WTC11 (cell line): ENCODE measurements around the gene B9D2. TPM values are rescaled to one million over a fixed set of nuclear protein-coding genes. Genes with fewer than 3 reads are reported as not detected.
A peak's percentile ranks its signal among the peaks of the same experiment; 100 is the strongest.

Experiments
- ATAC-seq: fragments of 200-7000 bp; cut with Tn5 transposase; 2 replicates; pipeline ENCODE4 v1.10.0; 2021; ENCODE audit warnings: mild to moderate bottlenecking, moderate library complexity
- CTCF ChIA-PET: fragments of 300-600 bp; sonication (Branson Sonifier 250); formaldehyde crosslinking; loops from one replicate; lab custom pipeline; 2021; ENCODE audit warnings: antibody characterized with exemption; lab: Charles Lee
- POLR2A ChIA-PET: fragments of 350-600 bp; sonication (Branson Sonifier 250); formaldehyde crosslinking; loops from one replicate; lab custom pipeline; 2021; ENCODE audit warnings: antibody characterized with exemption; lab: Charles Lee
- DNase-seq: peaks from one replicate; pipeline ENCODE4 v3.0.0; 2021; ENCODE audit warnings: low spot score
- H3K27ac Mint-ChIP-seq: 2 replicates; pipeline ENCODE4 v1.8.0; 2021; ENCODE audit warnings: mixed read lengths
- H3K27me3 Mint-ChIP-seq: 2 replicates; pipeline ENCODE4 v1.8.0; 2021; ENCODE audit warnings: low read depth, mild to moderate bottlenecking, moderate library complexity, mixed read lengths
- H3K36me3 Mint-ChIP-seq: 2 replicates; pipeline ENCODE4 v1.8.0; 2021; ENCODE audit warnings: mixed read lengths
- H3K4me1 Mint-ChIP-seq: 2 replicates; pipeline ENCODE4 v1.8.0; 2022; ENCODE audit warnings: mixed read lengths
- H3K4me3 Mint-ChIP-seq: 2 replicates; pipeline ENCODE4 v1.8.0; 2021; ENCODE audit warnings: mild to moderate bottlenecking, moderate library complexity, mixed read lengths
- H3K9me3 Mint-ChIP-seq: 2 replicates; pipeline ENCODE4 v1.8.0; 2021; ENCODE audit warnings: mixed read lengths
- CREB1 ChIP-seq: sonication (generic); formaldehyde crosslinking; IDR thresholded peaks from 2 replicates; pipeline ENCODE4 v1.8.0; 2023; ENCODE audit warnings: mild to moderate bottlenecking, missing genetic modification reagents
- ETV6 ChIP-seq: sonication (generic); formaldehyde crosslinking; IDR thresholded peaks from 2 replicates; pipeline ENCODE4 v1.8.1; 2022; ENCODE audit warnings: mild to moderate bottlenecking, missing genetic modification reagents
- MYBL2 ChIP-seq: sonication (generic); formaldehyde crosslinking; IDR thresholded peaks from 2 replicates; pipeline ENCODE4 v1.8.1; 2023; ENCODE audit warnings: mild to moderate bottlenecking, moderate library complexity, missing genetic modification reagents
- NR2C2 ChIP-seq: sonication (generic); formaldehyde crosslinking; IDR thresholded peaks from 2 replicates; pipeline ENCODE4 v1.8.0; 2022; ENCODE audit warnings: mild to moderate bottlenecking, missing genetic modification reagents
- SMAD4 ChIP-seq: sonication (generic); formaldehyde crosslinking; IDR thresholded peaks from 2 replicates; pipeline ENCODE4 v1.8.0; 2022; ENCODE audit warnings: mild to moderate bottlenecking, missing genetic modification reagents
- TCF7 ChIP-seq: sonication (generic); formaldehyde crosslinking; IDR thresholded peaks from 2 replicates; pipeline ENCODE4 v1.8.0; 2022; ENCODE audit warnings: mild to moderate bottlenecking, low read depth, missing genetic modification reagents, moderate library complexity
- ZNF423 ChIP-seq: fragments of 250-450 bp; sonication (Bioruptor Pico); IDR thresholded peaks from 2 replicates; pipeline ENCODE4 v2.1.2; 2022; ENCODE audit warnings: mild to moderate bottlenecking, moderate library complexity
- ZNF671 ChIP-seq: fragments of 250-450 bp; sonication (Bioruptor Pico); IDR thresholded peaks from 2 replicates; pipeline ENCODE4 v1.8.0; 2021; ENCODE audit warnings: mild to moderate bottlenecking
- total RNA-seq: library from RNA; stranded (reverse); gene quantifications from 3 replicates; pipeline ENCODE4 v1.2.3, GENCODE V29; 2021
- TF ChIP-seq, protein P1 (sequence below): sonication (generic); formaldehyde crosslinking; IDR thresholded peaks from 2 replicates; pipeline ENCODE4 v1.8.0; 2023; ENCODE audit warnings: missing genetic modification reagents, mild to moderate bottlenecking, borderline replicate concordance
- TF ChIP-seq, protein P2 (sequence below): sonication (generic); formaldehyde crosslinking; IDR thresholded peaks from 2 replicates; pipeline ENCODE4 v1.8.1; 2022; ENCODE audit warnings: low read depth, mild to moderate bottlenecking, moderate library complexity, missing genetic modification reagents, borderline replicate concordance
- TF ChIP-seq, protein P3 (sequence below): sonication (generic); formaldehyde crosslinking; IDR thresholded peaks from 2 replicates; pipeline ENCODE4 v1.8.1; 2023; ENCODE audit warnings: mild to moderate bottlenecking, missing genetic modification reagents, moderate library complexity
- TF ChIP-seq, protein P4 (sequence below): fragments of 250-450 bp; sonication (Bioruptor Pico); IDR thresholded peaks from 2 replicates; pipeline ENCODE4 v1.8.0; 2021; ENCODE audit warnings: mild to moderate bottlenecking
- TF ChIP-seq, protein P5 (sequence below): sonication (generic); formaldehyde crosslinking; IDR thresholded peaks from 2 replicates; pipeline ENCODE4 v1.8.0; 2022; ENCODE audit warnings: mild to moderate bottlenecking, missing genetic modification reagents

Gene B9D2
- total RNA-seq, 1 experiment from 2014 or later = 4.7 TPM

DNA sequence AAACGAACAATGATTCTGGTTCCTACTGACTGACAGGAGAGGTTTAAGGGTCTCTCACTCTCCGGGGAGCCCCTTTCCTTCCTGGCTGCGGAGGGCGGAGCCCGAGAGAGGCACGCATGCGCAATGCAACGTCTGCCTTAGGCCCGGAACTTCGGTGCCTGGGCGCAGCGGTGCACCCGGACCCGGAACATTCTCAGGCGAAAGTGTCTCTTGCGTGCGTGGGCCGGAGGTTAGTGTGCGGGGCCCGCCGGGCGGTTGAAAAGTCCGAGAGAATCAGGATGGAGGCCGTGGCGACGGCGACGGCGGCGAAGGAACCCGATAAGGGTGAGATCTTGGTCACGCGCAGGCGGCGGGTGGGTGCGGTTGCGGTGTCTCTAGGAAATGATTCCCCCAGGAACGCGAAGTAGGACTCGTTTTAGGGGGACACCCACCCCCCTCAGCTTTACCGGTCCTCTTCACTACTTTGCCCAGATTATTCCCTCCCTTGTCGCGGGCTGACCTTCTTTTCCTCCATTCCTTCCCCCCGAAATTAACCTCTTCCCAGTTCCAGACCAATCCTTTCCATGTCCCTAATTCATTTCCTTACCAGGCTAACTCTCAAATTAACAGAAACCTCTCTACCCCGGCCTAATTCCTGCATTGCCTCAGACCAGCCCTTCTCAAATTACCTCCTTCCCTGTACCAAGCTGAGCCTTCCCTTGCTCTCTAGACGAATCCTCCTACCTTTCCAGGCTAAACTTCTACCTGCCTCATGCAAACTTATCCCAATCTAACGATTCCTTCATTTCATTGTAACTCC is 53.7 kb downstream of the B9D2 start, which contains the start of gene CCDC97 (continued):
- TF ChIP-seq NR2C2 = no peak
- no peak for TF ChIP-seq ZNF423 (CRISPR knock-in tag)
- no peak for TF ChIP-seq TCF7 (CRISPR knock-in tag)
- TF ChIP-seq, protein P1, sequence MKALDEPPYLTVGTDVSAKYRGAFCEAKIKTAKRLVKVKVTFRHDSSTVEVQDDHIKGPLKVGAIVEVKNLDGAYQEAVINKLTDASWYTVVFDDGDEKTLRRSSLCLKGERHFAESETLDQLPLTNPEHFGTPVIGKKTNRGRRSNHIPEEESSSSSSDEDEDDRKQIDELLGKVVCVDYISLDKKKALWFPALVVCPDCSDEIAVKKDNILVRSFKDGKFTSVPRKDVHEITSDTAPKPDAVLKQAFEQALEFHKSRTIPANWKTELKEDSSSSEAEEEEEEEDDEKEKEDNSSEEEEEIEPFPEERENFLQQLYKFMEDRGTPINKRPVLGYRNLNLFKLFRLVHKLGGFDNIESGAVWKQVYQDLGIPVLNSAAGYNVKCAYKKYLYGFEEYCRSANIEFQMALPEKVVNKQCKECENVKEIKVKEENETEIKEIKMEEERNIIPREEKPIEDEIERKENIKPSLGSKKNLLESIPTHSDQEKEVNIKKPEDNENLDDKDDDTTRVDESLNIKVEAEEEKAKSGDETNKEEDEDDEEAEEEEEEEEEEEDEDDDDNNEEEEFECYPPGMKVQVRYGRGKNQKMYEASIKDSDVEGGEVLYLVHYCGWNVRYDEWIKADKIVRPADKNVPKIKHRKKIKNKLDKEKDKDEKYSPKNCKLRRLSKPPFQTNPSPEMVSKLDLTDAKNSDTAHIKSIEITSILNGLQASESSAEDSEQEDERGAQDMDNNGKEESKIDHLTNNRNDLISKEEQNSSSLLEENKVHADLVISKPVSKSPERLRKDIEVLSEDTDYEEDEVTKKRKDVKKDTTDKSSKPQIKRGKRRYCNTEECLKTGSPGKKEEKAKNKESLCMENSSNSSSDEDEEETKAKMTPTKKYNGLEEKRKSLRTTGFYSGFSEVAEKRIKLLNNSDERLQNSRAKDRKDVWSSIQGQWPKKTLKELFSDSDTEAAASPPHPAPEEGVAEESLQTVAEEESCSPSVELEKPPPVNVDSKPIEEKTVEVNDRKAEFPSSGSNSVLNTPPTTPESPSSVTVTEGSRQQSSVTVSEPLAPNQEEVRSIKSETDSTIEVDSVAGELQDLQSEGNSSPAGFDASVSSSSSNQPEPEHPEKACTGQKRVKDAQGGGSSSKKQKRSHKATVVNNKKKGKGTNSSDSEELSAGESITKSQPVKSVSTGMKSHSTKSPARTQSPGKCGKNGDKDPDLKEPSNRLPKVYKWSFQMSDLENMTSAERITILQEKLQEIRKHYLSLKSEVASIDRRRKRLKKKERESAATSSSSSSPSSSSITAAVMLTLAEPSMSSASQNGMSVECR = no peak; the same call in none of the 2 replicates
- TF ChIP-seq, protein P2, sequence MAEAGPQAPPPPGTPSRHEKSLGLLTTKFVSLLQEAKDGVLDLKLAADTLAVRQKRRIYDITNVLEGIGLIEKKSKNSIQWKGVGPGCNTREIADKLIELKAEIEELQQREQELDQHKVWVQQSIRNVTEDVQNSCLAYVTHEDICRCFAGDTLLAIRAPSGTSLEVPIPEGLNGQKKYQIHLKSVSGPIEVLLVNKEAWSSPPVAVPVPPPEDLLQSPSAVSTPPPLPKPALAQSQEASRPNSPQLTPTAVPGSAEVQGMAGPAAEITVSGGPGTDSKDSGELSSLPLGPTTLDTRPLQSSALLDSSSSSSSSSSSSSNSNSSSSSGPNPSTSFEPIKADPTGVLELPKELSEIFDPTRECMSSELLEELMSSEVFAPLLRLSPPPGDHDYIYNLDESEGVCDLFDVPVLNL = no peak
- no peak for TF ChIP-seq SMAD4 (CRISPR knock-in tag)
- TF ChIP-seq, all 79 proteins: peak for 25

DNA sequence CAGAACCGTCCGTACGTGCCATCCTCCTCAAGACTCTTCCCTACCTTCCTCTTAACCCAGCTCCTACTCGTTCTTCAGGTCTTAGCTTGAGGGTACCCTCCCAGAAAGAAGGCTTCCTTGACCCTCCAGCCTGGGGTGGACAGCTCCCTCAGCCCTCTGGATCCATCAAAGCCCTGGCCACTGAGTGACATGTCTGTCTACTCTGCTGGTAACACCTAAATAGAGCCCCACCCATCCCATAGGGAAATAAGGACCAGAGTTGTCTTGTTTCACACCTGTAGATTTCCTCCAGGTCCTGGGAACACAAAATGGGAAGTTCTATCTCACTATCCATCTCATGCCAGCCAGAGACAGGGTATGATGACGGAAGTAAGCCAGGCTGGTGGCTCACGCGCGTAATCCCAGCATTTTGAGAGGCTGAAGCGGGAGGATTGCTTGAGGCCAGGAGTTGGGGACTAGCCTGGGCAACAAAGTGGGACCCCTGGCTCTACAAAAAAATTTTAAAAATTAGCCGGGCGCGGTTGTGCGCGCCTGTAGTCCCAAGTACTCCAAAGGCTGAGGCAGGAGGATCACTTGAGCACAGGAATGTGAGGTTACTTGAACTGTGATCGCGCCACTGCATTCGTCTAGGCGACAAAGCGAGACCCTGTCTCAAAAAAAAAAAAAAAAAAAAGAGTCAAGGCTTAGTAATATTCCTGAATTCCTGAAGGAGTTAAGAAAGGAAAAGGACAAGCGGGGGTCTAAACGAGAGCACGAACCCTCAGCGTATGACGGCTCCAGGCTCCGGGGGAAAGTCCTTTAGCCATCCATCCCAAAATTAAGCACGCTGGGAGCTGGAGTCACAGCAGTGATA is 54.5 kb downstream of the B9D2 start:
- no peak for DNase-seq
- H3K36me3 Mint-ChIP-seq = peaks cover 36% of the 10 kb centered on the region
- ChIA-PET POLR2A (interaction anchor here (0.5 to 1.5 kb wide), 4 partner anchors 12 to 97 kb away, joined by 4 to 8 read pairs (median 4); partner anchors contain the start of genes B9D2 and HNRNPUL1), CTCF (interaction anchor here (0.5 to 2.8 kb wide), 31 partner anchors 8 to 182 kb away, joined by 3 to 26 read pairs (median 5); partner anchors contain the start of genes AXL, DMAC2, HNRNPUL1 and TGFB1)
- no peaks in the 10 kb centered on the region for H3K9me3 Mint-ChIP-seq
- H3K4me1 Mint-ChIP-seq = peaks cover 21% of the 10 kb centered on the region
- TF ChIP-seq CREB1 (CRISPR knock-in tag) (no peak), ZNF671 (CRISPR knock-in tag) (no peak), MYBL2 (CRISPR knock-in tag) (no peak), ETV6 (CRISPR knock-in tag) (no peak)
- TF ChIP-seq, protein P3, sequence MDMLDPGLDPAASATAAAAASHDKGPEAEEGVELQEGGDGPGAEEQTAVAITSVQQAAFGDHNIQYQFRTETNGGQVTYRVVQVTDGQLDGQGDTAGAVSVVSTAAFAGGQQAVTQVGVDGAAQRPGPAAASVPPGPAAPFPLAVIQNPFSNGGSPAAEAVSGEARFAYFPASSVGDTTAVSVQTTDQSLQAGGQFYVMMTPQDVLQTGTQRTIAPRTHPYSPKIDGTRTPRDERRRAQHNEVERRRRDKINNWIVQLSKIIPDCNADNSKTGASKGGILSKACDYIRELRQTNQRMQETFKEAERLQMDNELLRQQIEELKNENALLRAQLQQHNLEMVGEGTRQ (CRISPR knock-in tag) = no peak
- TF ChIP-seq, protein P4, sequence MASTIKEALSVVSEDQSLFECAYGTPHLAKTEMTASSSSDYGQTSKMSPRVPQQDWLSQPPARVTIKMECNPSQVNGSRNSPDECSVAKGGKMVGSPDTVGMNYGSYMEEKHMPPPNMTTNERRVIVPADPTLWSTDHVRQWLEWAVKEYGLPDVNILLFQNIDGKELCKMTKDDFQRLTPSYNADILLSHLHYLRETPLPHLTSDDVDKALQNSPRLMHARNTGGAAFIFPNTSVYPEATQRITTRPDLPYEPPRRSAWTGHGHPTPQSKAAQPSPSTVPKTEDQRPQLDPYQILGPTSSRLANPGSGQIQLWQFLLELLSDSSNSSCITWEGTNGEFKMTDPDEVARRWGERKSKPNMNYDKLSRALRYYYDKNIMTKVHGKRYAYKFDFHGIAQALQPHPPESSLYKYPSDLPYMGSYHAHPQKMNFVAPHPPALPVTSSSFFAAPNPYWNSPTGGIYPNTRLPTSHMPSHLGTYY (CRISPR knock-in tag) = peak; percentile 28; the same call in 1 of the 2 replicates
- TF ChIP-seq, protein P5, sequence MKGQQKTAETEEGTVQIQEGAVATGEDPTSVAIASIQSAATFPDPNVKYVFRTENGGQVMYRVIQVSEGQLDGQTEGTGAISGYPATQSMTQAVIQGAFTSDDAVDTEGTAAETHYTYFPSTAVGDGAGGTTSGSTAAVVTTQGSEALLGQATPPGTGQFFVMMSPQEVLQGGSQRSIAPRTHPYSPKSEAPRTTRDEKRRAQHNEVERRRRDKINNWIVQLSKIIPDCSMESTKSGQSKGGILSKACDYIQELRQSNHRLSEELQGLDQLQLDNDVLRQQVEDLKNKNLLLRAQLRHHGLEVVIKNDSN (CRISPR knock-in tag) = no peak
- TF ChIP-seq, protein P2 = no peak
- H3K27me3 Mint-ChIP-seq = no peaks in the 10 kb centered on the region
- no peak for ATAC-seq
- peak overlapping the region; percentile 98 for H3K27ac Mint-ChIP-seq
- H3K4me3 Mint-ChIP-seq = peak overlapping the region; percentile 96
